Measurements from ENCODE around the gene LMF2.
"Not testable (repeated sequence)": the region's sequence is repeated elsewhere in the genome, so short reads cannot be mapped to it uniquely, and the experiment has no call there.

Gene LMF2

DNA sequence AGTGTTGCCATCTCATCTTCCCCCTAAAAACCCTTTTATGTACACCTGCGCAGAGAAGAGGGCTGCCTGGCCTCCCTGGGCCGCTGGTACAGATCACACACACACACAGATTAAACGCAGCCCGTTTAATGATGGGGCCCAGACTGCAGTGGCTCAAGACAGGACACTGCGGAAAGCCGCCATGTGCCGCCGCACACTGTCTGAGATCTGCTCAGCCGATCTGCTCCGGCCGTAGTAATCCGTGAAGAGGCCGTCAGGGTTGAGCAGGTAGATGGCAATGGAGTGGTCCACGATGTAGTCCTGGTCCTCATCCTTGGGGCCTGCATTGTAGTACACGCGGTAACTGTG is 15.9 kb upstream of the LMF2 start:
- no peak for DNase-seq (ENCODE audit: low read depth)

DNA sequence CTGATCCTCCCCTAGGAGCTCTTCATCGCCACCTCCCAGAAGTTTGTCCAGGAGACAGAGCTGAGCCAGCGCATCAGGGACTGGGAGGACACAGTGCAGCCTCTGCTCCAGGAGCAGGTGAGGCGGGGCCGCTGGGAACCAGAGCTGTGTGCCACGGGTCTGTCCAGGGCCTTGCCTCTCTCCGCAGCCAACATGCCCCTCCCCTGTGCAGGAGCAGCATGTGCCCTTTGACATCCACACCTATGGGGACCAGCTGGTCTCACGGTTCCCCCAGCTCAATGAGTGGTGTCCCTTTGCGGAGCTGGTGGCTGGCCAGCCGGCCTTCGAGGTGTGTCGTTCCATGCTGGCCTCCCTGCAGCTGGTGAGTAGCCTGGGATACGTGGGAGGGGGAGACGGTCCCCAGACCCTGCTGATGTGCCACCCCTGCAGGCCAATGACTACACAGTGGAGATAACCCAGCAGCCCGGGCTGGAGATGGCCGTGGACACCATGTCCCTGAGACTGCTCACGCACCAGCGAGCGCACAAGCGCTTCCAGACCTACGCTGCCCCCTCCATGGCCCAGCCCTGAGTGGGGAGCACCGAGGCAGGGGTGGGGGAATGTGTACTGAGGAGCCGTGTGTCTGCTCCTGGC is 15.4 kb upstream of the LMF2 start:
- DNase-seq (ENCODE audit: low read depth): no peak

DNA sequence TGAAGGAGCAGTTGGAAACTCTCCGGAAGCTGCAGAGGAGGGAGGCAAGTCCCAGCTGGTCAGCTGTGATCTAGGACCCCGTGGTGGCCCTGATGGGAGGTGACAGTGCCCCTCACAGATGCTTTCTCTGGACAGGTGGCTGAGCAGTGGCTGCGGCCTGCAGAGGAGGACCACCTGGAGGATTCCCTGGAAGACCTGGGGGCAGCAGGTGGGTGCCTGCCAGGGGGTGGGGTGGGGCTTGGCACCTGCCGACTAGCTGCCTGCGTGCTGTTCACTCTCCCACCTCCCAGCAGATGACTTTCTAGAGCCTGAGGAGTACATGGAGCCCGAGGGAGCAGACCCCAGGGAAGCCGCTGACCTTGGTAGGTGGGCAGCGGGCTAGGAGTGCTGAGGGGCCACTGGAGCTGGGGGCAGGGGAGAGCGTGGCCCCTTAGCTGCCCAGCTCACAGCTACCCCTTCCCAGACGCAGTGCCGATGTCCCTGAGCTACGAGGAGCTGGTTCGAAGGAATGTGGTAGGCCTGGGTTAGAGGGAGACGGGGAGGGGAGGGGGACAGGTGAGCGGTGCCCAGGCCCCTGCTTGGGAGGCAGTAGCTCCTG is 14.8 kb upstream of the LMF2 start:
- no peak for DNase-seq (ENCODE audit: low read depth)

DNA sequence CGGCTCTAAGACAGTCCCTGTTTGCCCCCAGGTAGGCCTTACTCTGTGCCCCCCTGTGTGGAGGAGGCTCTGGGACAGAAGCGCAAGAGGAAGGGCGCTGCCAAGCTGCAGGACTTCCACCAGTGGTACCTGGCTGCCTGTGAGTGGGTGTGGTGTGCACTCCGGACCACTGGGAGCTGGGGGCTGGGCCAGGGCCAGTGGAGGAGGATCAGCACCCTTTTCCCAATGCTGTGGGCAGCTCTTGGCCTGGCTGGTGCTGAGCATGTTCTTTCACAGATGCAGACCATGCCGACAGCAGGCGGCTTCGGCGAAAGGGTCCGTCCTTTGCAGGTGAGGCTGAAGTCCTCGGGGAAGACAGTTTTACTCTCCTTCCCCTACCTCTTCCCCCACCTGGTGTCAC is 14.2 kb upstream of the LMF2 start:
- DNase-seq (ENCODE audit: low read depth): no peak

DNA sequence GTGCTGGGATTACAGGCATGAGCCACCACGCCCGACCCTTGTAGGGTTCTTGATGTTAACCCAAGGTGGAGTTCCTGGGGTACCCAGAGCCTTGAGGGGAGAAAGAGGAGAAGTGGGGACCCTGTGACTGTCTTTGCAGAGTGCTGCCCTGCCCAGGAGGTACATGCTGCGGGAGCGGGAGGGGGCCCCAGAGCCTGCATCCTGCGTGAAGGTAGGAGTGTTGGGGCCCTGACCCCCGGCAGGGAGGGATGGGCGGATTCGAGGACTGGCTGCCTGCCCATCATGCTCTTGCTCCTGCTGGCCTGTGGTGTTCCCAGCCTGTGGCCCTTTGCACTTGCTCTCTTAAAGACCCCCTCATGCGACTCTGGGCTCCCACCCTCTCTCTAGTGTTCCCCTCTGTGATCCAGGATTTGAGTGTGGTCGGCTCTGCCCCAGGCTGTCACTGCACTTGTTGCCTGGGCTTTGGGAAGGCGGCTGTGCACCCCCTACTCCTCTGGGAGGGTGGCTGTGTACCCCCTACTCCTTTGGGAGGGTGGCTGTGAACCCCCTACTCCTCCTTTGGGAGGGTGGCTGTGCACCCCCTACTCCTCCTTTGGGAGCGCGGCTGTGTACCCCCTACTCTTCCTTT is 13.4 kb upstream of the LMF2 start:
- no peak for DNase-seq (ENCODE audit: low read depth)

DNA sequence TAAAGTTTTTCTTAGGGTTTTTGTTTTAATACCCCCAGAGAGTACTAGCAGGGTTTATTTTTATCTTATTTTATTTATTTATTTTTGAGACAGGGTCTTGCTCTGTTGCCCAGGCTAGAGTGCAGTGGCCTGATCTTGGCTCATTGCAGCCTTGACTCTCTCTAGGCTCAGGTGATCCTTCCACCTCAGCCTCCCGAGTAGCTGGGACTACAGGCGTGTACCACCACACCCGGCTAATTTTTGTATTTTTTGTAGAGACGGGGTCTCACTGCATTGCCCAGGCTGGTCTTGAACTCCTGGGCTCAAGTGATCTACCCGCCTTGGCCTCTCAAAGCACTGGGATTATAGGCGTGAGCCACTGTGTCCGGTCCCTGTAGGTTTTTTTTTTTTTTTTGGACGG is 12.7 kb upstream of the LMF2 start:
- DNase-seq (ENCODE audit: low read depth): not testable (repeated sequence)

DNA sequence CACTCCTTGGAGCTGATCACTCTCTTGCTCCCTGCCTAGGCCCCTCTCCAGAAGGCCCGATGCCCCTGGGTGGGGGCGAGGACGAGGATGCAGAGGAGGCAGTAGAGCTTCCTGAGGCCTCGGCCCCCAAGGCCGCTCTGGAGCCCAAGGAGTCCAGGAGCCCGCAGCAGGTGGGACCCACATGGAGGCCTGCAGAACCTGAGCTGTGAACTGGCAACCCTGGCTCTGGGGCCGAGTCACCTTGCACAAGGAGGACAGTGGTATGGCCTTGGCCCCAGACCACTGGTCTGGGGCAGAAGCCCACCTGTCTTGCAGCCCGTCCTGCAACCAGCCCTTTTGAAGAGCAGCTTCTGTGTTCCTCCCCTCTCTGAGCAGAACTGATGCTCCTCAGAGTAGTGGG is 11.6 kb upstream of the LMF2 start:
- no peak for DNase-seq (ENCODE audit: low read depth)

DNA sequence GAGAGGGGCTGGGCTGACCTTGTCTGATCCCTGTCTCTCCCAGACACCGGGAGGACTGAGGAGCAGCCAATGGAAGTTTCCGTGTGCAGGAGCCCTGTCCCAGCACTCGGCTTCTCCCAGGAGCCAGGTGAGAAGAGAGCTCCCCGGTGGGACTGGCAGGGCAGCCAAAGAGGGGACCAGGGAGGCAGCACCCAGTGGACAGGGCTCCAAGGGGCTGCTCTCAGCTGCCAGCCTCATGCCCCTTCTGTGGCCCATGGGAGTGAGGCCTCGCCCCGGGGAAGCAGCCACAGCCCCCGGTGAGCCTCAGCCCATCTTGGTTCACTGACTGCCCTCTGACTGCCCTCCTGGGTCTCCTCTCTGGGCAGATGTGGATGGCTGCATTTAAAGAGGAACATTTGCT is 11.1 kb upstream of the LMF2 start:
- DNase-seq (ENCODE audit: low read depth): no peak

DNA sequence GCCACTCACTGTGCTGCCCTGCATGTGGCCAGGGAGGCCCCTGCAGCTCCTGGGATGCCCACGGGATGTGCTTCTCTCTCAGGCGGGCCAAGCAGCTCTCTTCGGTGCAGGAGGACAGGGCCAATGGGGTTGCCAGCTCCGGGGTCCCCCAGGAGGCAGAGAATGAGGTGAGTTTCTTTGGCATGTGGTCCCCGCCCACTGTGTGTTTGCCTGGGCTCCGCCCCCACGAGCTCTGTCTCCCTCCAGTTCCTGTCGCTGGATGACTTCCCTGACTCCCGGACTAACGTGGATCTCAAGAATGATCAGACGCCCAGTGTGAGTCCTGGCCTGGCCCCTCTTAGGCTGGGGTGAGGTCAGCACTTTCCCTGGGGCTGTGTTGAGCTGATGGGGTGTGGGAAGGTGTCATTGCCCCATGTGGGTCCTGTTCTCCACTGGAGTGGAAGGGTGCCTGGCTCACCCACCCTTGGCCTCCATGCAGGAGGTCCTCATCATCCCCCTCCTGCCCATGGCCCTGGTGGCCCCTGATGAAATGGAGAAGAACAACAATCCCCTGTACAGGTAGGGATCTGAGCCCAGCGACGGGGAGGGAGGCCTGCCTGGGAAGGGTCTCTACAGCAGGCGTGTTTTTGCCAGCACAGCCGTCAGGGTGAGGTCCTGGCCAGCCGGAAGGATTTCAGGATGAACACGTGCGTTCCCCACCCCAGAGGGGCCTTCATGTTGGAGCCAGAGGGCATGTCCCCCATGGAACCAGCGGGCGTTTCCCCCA is 10.2 kb upstream of the LMF2 start:
- no peak for DNase-seq (ENCODE audit: low read depth)

DNA sequence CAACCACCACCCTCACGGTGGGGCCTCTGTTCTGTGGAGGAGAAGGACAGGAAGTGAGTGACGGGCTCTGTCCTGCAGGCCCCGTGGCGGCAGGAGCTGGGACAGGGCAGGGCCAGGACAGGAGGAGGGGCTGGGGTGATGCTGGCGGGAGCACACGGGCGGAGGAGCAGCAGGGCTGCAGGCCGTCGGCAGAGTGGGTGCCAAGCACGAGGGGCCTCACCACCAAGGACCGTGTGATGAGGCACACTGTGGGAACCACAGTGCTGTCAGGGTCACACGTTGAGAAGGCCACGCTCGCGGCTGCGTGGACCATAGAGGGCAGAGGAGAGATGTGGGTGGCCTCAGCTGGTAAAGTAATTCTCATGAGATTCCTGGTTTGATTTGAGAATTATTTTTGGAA is 9.4 kb upstream of the LMF2 start:
- no peak for DNase-seq (ENCODE audit: low read depth)

DNA sequence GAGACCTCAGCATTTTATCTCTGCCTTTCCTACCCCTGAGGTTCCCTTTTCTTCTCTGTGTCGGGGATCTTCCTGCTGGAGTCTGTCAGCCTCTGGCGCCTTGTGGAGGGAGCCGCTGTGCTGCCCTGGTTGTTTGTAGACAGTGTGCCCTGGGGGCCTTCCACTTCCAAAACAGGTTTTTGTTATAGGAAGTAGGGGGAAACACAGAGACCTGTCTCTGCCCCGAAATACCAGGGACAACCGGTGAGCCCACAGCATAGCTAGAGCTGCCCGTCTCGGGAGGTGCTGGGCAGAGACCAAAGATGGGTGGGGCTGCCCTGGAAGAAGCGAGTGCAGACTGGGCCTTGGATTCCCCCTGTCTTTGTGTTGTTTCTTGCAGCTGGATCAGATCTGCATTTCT is 8.6 kb upstream of the LMF2 start:
- DNase-seq (ENCODE audit: low read depth): no peak

DNA sequence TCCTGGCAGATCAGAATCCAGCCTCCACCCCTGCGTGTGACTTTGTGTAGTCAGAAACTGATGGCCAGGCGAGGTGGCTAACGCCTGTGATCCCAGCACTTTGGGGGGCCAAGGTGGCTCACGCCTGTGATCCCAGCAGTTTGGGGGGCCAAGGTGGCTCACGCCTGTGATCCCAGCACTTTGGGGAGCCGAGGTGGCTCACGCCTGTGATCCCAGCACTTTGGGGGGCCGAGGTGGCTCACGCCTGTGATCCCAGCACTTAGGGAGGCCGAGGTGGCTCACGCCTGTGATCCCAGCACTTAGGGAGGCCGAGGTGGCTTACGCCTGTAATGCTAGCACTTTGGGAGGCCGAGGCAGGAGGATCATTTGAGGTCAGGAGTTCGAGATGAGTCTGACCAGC is 5.7 kb upstream of the LMF2 start:
- no peak for DNase-seq (ENCODE audit: low read depth)

DNA sequence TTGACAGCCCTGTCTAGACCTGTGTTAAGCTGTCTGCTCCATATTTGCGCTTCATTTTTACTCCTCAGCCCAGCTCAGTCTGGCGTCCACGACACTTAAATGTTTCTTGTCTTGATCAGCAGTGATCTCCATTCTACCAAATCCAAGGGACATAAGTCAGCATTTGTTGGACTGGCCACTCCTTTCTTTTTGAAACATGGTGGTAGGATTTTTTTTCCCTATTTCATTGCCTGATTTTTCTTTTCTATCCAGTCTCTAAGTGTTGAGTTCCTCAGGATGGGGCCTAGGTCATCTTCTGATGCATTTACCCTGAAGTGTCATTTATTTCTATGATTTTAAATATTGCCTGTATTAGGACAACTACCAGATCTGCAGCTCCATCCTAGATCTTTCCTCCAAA is 1.4 kb upstream of the LMF2 start:
- no peak for DNase-seq (ENCODE audit: low read depth)

DNA sequence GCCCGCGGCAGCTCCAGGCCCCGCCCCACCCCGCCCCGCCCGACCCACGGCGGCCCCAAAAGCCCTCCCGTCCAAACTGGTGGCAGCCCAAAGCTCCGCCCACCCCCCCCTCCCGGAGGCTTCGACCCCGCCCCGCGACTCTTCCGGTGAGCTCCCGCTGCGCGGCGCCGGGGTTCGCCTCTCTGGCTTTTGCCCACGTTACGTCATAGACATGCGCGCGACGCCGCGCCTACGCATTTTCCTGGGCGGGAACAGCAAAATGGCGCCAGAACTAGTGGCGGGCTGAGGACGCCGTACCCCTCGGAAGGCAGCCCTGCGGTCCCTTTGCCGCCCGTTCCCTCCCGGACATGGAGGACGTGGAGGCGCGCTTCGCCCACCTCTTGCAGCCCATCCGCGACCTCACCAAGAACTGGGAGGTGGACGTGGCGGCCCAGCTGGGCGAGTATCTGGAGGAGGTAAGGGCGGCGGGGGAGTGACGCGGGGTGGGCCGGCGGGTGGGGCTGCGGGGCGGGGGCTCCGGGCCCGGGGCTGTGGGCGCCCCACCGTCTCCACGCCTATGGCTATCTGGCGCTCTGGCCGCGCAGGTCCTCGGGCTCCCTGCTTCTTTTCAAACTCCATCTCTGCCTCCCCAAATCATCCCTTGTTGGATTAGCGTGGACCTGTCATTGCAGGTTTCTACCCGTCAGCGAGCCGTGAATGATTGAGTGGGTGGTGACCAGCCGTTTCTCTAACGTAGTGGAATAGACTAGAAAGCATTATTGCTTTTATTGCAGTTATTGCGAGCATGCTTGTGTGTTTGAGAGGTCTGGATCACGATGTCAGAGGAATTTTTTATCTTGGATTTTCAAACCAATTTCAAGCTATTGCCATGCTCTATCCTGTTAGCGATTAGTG is 736 bp upstream of the LMF2 start, which contains the start of gene NCAPH2:
Gene NCAPH2 (plus strand): TSS at position 234 of the 894 bp plus-strand sequence. CDS start 114 bp downstream, at position 348.
- peak; percentile 98 for DNase-seq (ENCODE audit: low read depth)

DNA sequence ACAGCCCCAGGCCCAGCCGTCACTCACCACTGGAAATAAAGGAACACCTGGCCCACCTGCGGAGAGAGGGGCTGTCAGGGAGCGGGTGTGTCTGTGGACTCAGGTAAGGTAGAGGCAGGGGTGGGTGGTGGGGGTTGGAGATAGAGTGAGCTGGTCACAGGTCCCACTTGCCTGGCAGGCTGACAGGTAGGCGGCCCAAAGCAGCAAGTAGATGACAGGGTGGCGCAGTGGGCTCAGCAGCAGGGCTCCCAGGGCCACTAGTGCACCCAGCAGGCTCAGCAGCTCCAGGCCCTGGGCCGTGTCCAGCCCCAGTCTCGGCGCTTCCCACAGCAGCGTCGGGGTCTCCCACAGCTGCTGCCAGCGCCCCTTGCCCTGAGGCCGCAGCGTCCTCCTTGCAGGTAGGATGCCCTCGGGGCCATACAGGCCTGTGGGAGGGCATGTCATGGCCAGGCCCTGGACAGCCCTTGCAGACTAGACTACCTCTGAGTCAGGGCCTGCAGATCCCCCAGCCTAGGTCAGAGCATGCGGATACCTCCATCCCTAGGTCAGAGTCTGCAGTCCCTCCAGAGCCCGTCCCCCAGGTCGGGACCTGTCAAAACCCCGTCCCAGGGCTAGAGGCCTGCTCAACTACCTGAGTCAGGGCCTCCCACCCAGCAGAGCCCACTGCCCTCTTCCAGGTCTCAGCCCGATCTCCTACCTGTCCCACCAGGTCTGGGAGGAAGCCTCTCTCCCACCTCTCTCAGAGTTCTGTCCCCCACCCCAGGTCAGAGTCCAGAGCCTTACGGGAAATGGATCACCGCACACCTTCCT is 686 bp downstream of the LMF2 start:
- DNase-seq (ENCODE audit: low read depth): no peak

DNA sequence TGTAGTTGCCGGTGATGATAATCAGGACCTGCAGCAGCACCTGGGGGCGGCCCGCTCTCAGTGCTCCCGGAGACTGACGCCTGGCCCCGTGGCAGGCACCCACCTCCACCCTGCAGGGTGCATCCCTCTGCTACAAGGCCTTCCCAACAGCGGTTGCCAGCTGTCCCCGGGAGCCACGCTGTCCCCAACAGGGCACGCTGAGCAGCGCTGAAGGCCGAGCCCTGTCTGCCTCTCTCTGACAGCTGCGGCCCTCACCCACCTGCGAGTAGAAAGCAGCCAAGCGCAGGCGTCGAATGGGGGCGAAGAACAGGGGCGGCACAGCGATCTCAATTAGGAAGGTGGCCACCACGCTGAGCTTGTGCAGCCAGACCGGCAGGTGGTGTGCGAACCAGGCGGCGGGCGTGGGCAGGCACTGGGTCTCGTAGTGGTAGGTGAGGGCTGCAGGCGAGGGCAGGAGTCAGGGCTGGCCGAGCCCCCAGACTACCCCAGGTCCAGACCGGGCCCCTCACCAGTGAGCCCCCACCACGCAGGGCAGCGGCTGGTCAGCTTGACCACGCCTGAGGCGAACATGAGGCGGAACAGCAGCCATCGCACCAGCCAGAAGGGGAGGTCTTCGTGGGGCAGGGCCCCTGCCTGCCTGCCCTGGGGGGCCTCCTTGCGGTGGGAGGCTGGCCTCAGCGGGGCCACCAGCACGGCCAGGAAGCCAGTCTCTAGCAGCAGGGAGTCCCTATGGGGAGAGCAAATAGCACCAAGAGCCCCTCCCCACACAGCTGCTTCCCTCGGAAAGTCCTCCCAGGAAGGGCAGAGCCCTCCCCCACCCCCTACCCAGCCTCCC is 1.5 kb downstream of the LMF2 start:
- no peak for DNase-seq (ENCODE audit: low read depth)

DNA sequence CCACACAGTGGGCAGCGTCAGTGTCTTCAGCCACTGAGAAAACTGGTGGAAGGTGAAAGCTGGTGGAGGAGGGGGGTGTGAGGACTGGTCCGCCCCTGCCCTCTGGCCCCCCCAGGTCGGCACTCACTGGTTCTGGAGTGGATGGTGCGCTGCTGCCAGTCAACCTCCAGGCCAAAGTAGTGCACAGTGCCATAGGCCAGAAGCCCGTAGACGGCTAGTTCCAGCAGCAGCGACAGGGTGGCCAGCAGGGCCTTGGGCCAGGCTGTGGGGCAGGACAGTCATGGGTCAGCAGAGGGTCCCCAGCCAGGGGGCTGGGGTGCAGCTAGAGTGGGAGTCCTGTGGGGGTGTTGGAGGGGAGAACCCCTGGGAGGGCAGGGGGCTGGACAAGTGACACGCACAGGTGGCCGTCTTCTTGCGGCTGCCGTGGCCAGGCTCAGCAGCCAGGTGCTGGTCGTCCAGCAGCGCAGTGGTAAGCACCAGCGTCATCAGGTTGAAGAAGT is 2.2 kb downstream of the LMF2 start:
- DNase-seq (ENCODE audit: low read depth): no peak

DNA sequence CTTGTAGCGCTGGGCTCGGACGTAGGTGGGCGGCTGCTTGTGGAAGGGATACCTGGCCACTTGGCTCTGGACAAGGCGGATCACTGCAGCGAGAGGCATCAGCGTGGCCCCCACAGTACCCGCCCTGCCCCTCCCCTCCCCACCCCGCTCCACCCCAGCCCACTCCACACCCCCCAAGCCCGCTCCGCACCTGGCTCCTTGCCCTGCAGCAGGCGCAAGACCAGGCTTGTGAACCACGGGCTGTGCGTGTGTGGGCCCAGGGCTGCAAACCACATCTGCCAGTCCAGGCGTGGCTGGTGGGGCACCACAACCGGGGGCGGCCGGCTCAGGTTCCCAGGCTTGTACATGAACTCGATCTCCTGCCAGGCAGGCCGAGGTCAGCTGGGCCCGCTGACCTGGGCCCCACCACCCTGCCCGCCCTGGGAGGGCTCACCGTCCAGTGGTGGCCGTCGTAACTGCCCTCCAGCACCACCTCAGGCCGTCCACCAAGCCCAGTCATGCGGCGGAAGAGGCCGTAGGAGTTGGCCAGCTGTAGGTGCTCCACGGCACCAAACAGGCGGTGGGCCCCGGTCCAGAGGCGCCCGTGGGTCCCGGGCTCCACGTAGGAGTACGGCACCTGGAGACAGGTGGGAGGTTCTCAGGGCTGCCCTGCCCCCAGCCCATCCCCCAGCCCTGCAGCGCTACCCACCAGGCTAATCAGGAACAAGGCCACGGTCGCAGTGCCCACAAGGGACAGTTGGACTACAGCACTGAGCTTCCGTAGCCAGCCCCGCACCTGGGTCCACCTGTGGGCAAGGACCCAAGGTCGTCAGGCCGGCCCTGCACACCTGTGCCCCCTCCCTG is 2.9 kb downstream of the LMF2 start:
- DNase-seq (ENCODE audit: low read depth): no peak

DNA sequence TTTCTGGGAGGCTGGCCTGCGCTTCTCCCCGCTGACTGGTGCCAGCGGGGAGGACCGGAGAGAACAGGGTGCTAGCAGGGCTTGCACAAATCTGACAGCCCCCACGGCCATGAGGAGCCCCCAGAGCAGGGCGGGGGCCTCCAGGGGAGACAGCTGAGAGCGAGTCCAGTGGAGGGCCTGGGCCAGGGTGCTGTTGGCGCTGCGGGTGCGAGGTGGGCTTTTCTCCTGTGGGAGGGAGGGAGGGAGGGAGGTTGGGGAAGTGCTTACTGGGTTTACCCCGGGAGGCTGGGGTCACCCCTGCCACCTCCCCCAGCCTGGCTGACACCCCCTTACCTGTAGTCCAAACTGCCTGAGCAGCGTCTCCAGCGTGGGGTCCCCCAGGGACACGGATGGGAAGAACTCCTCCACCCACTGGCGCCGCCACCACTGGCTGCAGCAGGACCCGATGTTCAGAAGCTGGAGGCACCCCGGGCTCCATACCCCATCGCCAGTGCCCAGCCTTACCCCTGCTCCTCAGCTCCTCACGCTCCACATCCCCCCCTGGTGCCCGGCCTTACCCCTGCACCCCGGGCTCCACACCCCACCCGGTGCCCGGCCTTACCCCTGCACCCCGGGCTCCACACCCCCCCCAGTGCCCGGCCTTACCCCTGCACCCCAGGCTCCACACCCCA is 3.9 kb downstream of the LMF2 start:
- DNase-seq (ENCODE audit: low read depth): no peak
